GM12878 (cell line): ENCODE data around the gene NFATC1. TPM values are rescaled to one million over a fixed set of nuclear protein-coding genes. Genes with fewer than 3 reads are reported as not detected.

Experiments used
- ATAC-seq: fragments of 200-7000 bp; cut with Tn5 transposase; 3 replicates; pipeline ENCODE4 v1.9.1; 2020; ENCODE audit warnings: mild to moderate bottlenecking, moderate library complexity
- BruUV-seq: library from RNA; stranded (reverse); fragments of 400-500 nt; replicated peaks from 2 replicates; lab custom pipeline; 2021; lab: Mats Ljungman, UMichigan
- CTCF ChIA-PET: fragments of 300-600 bp; sonication (Branson Sonifier 250); formaldehyde crosslinking; extraction: SDS; loops from one replicate; lab custom pipeline; 2021; ENCODE audit warnings: inconsistent platforms; lab: Yijun Ruan, JAX
- POLR2A ChIA-PET: fragments of 350-600 bp; formaldehyde crosslinking; extraction: SDS; loops from one replicate; lab custom pipeline; 2021; ENCODE audit warnings: inconsistent platforms; lab: Charles Lee
- RAD21 ChIA-PET: fragments of 300-600 bp; sonication (Branson Sonifier 250); formaldehyde crosslinking; loops from one replicate; lab custom pipeline; 2023; ENCODE audit warnings: antibody characterized with exemption; ENCODE audit not compliant: unreplicated experiment; lab: Charles Lee
- SMC1A ChIA-PET: fragments of 300-600 bp; sonication (Branson Sonifier 250); formaldehyde crosslinking; loops from one replicate; lab custom pipeline; 2023; ENCODE audit not compliant: unreplicated experiment, uncharacterized antibody; lab: Charles Lee
- DNase-seq: peaks from one replicate; pipeline ENCODE4 v3.0.0-alpha.2; 2011; ENCODE audit warnings: low read depth, low spot score
- FAIRE-seq: peaks from 3 replicates; lab custom pipeline; 2011; peaks lifted over from hg19 to GRCh38; lab: Jason Lieb, UNC
- H2AFZ ChIP-seq: 2 replicates; pipeline ENCODE4 v1.6.0; 2011; ENCODE audit warnings: low read depth, low read length, control low read depth; ENCODE audit not compliant: control insufficient read depth
- H3K27ac ChIP-seq: 2 replicates; pipeline ENCODE4 v1.5.1; 2011; ENCODE audit warnings: control low read depth; ENCODE audit not compliant: control insufficient read depth, insufficient read depth
- H3K27me3 ChIP-seq, 2 experiments: replicated peaks in 1 of 2; 2 replicates each; pipeline versions ENCODE4 v1.6.0 to v1.6.1; 2011; ENCODE audit warnings: low read length in 1 of 2; ENCODE audit not compliant: control insufficient read depth in 2 of 2, insufficient read depth in 2 of 2
- H3K36me3 ChIP-seq, 2 experiments: 2 replicates each; pipeline ENCODE4 v1.5.1; 2011; ENCODE audit warnings: low read length in 1 of 2; ENCODE audit not compliant: control insufficient read depth in 2 of 2, insufficient read depth in 2 of 2
- H3K4me1 ChIP-seq: 2 replicates; pipeline ENCODE4 v1.6.1; 2011; ENCODE audit warnings: mild to moderate bottlenecking, low read length, moderate library complexity, mixed read lengths; ENCODE audit not compliant: control insufficient read depth, insufficient read depth
- H3K4me2 ChIP-seq: 2 replicates; pipeline ENCODE4 v1.6.0; 2011; ENCODE audit warnings: control low read depth; ENCODE audit not compliant: control insufficient read depth, insufficient read depth
- H3K4me3 ChIP-seq: fragments of 200-600 bp; sonication (generic); 2 replicates; pipeline ENCODE4 v1.5.1; 2016
- H3K79me2 ChIP-seq: 2 replicates; pipeline ENCODE4 v1.6.0; 2011; ENCODE audit warnings: low read length; ENCODE audit not compliant: control insufficient read depth, insufficient read depth
- H3K9ac ChIP-seq: 2 replicates; pipeline ENCODE4 v1.8.0; 2011; ENCODE audit warnings: low read length, control low read depth, mixed read lengths; ENCODE audit not compliant: control insufficient read depth, insufficient read depth
- H3K9me3 ChIP-seq: replicated peaks from 3 replicates; pipeline ENCODE4 v1.5.1; 2011; ENCODE audit warnings: mild to moderate bottlenecking, low read length; ENCODE audit not compliant: control insufficient read depth, insufficient read depth
- H4K20me1 ChIP-seq: 2 replicates; pipeline ENCODE4 v1.6.0; 2011; ENCODE audit not compliant: control insufficient read depth, insufficient read depth
- BCL11A ChIP-seq: IDR thresholded peaks from 2 replicates; pipeline ENCODE4 v1.6.1; 2011; ENCODE audit warnings: low read depth, low read length
- CBFB ChIP-seq: IDR thresholded peaks from 2 replicates; pipeline ENCODE4 v1.6.1; 2016; ENCODE audit warnings: antibody characterized with exemption, low read depth
- CHD4 ChIP-seq: fragments of 200-600 bp; sonication (generic); IDR thresholded peaks from 2 replicates; pipeline ENCODE4 v1.6.1; 2016; ENCODE audit warnings: mild to moderate bottlenecking
- HDAC2 ChIP-seq: fragments of 200-600 bp; sonication (generic); IDR thresholded peaks from 2 replicates; pipeline ENCODE4 v1.6.1; 2017
- MTA2 ChIP-seq: fragments of 450-650 bp; IDR thresholded peaks from 2 replicates; pipeline ENCODE4 v1.6.1; 2016; ENCODE audit warnings: low read depth, mild to moderate bottlenecking, moderate library complexity
- POLR2AphosphoS2 ChIP-seq: IDR thresholded peaks from 2 replicates; pipeline ENCODE4 v1.6.1; 2011; ENCODE audit warnings: low read depth, mild to moderate bottlenecking, low read length, improper control_type of control experiment, moderate library complexity
- ZBED1 ChIP-seq: IDR thresholded peaks from 2 replicates; pipeline ENCODE4 v1.6.1; 2016; ENCODE audit warnings: borderline replicate concordance
- ZNF24 ChIP-seq: fragments of 450-650 bp; IDR thresholded peaks from 2 replicates; pipeline ENCODE4 v1.6.1; 2017; ENCODE audit warnings: antibody characterized with exemption, mild to moderate bottlenecking
- ZNF274 ChIP-seq: IDR thresholded peaks from one replicate; pipeline ENCODE4 v1.8.0; 2011; ENCODE audit not compliant: insufficient read length, insufficient read depth
- ZZZ3 ChIP-seq: IDR thresholded peaks from 2 replicates; pipeline ENCODE4 v1.6.1; 2011; ENCODE audit warnings: low read depth; ENCODE audit not compliant: control insufficient read depth, insufficient read length
- WGBS: methylation state at CpG from one replicate; pipeline ENCODE4 v1.1.6; 2016; ENCODE audit warnings: low lambda C conversion rate; ENCODE audit not compliant: insufficient replicate concordance, insufficient coverage; ENCODE audit errors: missing lambda C conversion rate; 5-methylcytosine and 5-hydroxymethylcytosine counted together
- in situ Hi-C: fragments of 300-500 bp; cut with MboI; formaldehyde crosslinking; loops from 9 replicates; pipeline ENCODE4 v1.14.3; 2018; ENCODE audit warnings: mixed read lengths
- intact Hi-C: fragments of 100-400 bp; cut with micrococcal nuclease; formaldehyde crosslinking; loops from one replicate; pipeline ENCODE4 v1.14.2; 2022; ENCODE audit not compliant: unreplicated experiment
- polyA plus RNA-seq, 11 experiments: library from polyadenylated mRNA; depleted of rRNA in 4 of 11; unstranded in 6 of 11; stranded (reverse) in 5 of 11; fragments of >200 nt; fragmentation: Nextera tagmentation in 4 of 11; fragmentation: Illumina TruSeq in 1 of 11; extraction: Ambion mirVana in 4 of 11; extraction: Trizol in 1 of 11; gene quantifications; 1 replicate in 1 of 11; 2 replicates in 10 of 11; pipeline versions ENCODE4 v1.2.1 to v1.2.3, GENCODE V29; 2011 to 2016; ENCODE audit warnings: inconsistent platforms in 2 of 11, missing spikeins in 2 of 11, low read depth in 1 of 11
- total RNA-seq, 4 experiments: library from RNA; depleted of rRNA in 3 of 4; stranded (reverse); fragments of >200 nt in 3 of 4; fragmentation: Illumina TruSeq in 1 of 4; extraction: Trizol in 1 of 4; gene quantifications; 2 replicates each; pipeline versions ENCODE4 v1.2.1 to v1.2.3, GENCODE V29; 2013 to 2021
- TF ChIP-seq, protein P1 (sequence below): IDR thresholded peaks from 2 replicates; pipeline ENCODE4 v1.6.1; 2012; ENCODE audit warnings: improper control_type of control experiment, low read depth, low read length; ENCODE audit not compliant: insufficient replicate concordance
- TF ChIP-seq, protein P2 (sequence below): fragments of 450-650 bp; conservative IDR thresholded peaks from 2 replicates; pipeline ENCODE4 v1.6.1; 2017; ENCODE audit warnings: mild to moderate bottlenecking, moderate library complexity
- TF ChIP-seq, protein P3 (sequence below): fragments of 450-650 bp; IDR thresholded peaks from 2 replicates; pipeline ENCODE4 v1.6.1; 2018; ENCODE audit warnings: mild to moderate bottlenecking, low read depth, moderate library complexity; ENCODE audit not compliant: partially characterized antibody
- TF ChIP-seq, protein P4 (sequence below): IDR thresholded peaks from 2 replicates; pipeline ENCODE4 v1.6.1; 2011; ENCODE audit warnings: low read depth, low read length, improper control_type of control experiment, borderline replicate concordance

The NFATC1 gene
- total and polyA plus RNA-seq, 10 of the 15 experiments (the other 5 are each of a cell fraction or from before 2014, with no cell fraction given): 0.84 to 20.8 (median 5.1) TPM

DNA sequence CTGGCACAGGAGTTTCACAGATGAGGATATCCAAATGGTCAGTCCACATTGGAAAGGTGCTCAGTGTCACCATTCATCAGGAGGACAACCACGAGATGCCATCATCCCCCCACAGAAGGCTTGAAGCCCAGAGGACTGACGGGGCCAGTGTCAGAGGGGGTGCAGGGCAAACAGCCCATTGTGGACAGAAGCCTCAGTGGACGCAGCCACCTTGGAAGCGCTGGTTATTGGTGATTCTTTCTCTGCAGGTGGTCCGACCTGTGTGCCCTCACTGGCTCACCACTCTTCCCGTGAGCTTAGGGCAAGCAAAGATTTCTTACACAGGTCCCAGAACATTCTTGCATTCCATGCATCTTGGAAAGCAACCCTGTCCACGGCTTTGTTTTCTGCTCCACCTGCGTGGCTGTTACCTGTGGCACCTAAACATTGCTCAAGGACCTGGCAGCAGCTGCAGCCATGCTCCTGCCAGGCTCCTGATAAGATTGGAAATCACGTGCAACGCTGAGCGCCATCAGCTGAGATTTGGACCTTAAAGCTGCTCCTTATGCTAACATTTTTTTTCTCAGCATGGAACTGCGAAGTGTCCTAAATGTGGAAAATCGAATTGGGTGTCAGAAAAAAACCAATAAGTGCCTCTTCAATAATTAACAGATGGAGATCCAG lies 172.9 kb downstream of the NFATC1 start:
- RAD21 ChIA-PET: no interaction called here
- FAIRE-seq: no peak
- Histone ChIP-seq H3K4me3 (no peak overlapping the region), H3K4me1 (no peaks in the 10 kb centered on the region), H3K9me3 (peaks cover 4% of the 10 kb centered on the region; the same call in 1 of the 3 replicates), H3K27ac (no peak overlapping the region), H2AFZ (no peak overlapping the region), H3K27me3 (no peaks in the 10 kb centered on the region), H3K9ac (no peak overlapping the region), H3K4me2 (no peak overlapping the region), H3K79me2 (no peaks in the 10 kb centered on the region), H4K20me1 (no peaks in the 10 kb centered on the region), H3K36me3 (no peaks in the 10 kb centered on the region)
- intact Hi-C loops (no loop called here), in situ Hi-C loops (no loop called here)
- no peak for ATAC-seq
- CTCF ChIA-PET: interaction anchor here (0.5 kb wide), 1 partner anchor 33 kb away, joined by 3 read pairs; no protein-coding TSS in a partner anchor
- POLR2A ChIA-PET: no interaction called here
- no TSS peak for BruUV-seq
- no peak for DNase-seq
- WGBS: 29% methylated on average over 13 of the region's 13 CpGs
- SMC1A ChIA-PET: no interaction called here
- no peak for TF ChIP-seq ZNF24
- no peak for TF ChIP-seq BCL11A
- no peak for TF ChIP-seq ZNF274
- no peak for TF ChIP-seq CHD4
- no peak for TF ChIP-seq ZZZ3
- TF ChIP-seq, protein P1, sequence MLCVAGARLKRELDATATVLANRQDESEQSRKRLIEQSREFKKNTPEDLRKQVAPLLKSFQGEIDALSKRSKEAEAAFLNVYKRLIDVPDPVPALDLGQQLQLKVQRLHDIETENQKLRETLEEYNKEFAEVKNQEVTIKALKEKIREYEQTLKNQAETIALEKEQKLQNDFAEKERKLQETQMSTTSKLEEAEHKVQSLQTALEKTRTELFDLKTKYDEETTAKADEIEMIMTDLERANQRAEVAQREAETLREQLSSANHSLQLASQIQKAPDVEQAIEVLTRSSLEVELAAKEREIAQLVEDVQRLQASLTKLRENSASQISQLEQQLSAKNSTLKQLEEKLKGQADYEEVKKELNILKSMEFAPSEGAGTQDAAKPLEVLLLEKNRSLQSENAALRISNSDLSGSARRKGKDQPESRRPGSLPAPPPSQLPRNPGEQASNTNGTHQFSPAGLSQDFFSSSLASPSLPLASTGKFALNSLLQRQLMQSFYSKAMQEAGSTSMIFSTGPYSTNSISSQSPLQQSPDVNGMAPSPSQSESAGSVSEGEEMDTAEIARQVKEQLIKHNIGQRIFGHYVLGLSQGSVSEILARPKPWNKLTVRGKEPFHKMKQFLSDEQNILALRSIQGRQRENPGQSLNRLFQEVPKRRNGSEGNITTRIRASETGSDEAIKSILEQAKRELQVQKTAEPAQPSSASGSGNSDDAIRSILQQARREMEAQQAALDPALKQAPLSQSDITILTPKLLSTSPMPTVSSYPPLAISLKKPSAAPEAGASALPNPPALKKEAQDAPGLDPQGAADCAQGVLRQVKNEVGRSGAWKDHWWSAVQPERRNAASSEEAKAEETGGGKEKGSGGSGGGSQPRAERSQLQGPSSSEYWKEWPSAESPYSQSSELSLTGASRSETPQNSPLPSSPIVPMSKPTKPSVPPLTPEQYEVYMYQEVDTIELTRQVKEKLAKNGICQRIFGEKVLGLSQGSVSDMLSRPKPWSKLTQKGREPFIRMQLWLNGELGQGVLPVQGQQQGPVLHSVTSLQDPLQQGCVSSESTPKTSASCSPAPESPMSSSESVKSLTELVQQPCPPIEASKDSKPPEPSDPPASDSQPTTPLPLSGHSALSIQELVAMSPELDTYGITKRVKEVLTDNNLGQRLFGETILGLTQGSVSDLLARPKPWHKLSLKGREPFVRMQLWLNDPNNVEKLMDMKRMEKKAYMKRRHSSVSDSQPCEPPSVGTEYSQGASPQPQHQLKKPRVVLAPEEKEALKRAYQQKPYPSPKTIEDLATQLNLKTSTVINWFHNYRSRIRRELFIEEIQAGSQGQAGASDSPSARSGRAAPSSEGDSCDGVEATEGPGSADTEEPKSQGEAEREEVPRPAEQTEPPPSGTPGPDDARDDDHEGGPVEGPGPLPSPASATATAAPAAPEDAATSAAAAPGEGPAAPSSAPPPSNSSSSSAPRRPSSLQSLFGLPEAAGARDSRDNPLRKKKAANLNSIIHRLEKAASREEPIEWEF: no peak
- TF ChIP-seq CBFB: no peak
- TF ChIP-seq, protein P2, sequence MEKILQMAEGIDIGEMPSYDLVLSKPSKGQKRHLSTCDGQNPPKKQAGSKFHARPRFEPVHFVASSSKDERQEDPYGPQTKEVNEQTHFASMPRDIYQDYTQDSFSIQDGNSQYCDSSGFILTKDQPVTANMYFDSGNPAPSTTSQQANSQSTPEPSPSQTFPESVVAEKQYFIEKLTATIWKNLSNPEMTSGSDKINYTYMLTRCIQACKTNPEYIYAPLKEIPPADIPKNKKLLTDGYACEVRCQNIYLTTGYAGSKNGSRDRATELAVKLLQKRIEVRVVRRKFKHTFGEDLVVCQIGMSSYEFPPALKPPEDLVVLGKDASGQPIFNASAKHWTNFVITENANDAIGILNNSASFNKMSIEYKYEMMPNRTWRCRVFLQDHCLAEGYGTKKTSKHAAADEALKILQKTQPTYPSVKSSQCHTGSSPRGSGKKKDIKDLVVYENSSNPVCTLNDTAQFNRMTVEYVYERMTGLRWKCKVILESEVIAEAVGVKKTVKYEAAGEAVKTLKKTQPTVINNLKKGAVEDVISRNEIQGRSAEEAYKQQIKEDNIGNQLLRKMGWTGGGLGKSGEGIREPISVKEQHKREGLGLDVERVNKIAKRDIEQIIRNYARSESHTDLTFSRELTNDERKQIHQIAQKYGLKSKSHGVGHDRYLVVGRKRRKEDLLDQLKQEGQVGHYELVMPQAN: no peak
- no peak for TF ChIP-seq HDAC2
- TF ChIP-seq, protein P3, sequence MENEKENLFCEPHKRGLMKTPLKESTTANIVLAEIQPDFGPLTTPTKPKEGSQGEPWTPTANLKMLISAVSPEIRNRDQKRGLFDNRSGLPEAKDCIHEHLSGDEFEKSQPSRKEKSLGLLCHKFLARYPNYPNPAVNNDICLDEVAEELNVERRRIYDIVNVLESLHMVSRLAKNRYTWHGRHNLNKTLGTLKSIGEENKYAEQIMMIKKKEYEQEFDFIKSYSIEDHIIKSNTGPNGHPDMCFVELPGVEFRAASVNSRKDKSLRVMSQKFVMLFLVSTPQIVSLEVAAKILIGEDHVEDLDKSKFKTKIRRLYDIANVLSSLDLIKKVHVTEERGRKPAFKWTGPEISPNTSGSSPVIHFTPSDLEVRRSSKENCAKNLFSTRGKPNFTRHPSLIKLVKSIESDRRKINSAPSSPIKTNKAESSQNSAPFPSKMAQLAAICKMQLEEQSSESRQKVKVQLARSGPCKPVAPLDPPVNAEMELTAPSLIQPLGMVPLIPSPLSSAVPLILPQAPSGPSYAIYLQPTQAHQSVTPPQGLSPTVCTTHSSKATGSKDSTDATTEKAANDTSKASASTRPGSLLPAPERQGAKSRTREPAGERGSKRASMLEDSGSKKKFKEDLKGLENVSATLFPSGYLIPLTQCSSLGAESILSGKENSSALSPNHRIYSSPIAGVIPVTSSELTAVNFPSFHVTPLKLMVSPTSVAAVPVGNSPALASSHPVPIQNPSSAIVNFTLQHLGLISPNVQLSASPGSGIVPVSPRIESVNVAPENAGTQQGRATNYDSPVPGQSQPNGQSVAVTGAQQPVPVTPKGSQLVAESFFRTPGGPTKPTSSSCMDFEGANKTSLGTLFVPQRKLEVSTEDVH: no peak
- TF ChIP-seq ZBED1: no peak
- TF ChIP-seq MTA2: no peak
- TF ChIP-seq, protein P4, sequence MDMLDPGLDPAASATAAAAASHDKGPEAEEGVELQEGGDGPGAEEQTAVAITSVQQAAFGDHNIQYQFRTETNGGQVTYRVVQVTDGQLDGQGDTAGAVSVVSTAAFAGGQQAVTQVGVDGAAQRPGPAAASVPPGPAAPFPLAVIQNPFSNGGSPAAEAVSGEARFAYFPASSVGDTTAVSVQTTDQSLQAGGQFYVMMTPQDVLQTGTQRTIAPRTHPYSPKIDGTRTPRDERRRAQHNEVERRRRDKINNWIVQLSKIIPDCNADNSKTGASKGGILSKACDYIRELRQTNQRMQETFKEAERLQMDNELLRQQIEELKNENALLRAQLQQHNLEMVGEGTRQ: no peak
- TF ChIP-seq POLR2AphosphoS2: no peak
